SK-N-SH treated with all-trans-retinoic acid at 6 μM for 48 hours (cell line): ENCODE measurements around the gene PLCD4.

Experiments used
- ATAC-seq: fragments of 200-7000 bp; cut with Tn5 transposase; 3 replicates; pipeline ENCODE4 v1.9.1; 2020; ENCODE audit warnings: mild to moderate bottlenecking, moderate library complexity
- ARNTL ChIP-seq: fragments of 450-650 bp; formaldehyde crosslinking; IDR thresholded peaks from 2 replicates; pipeline ENCODE4 v1.5.0; 2020; ENCODE audit warnings: low read depth, mild to moderate bottlenecking, moderate library complexity, borderline replicate concordance
- BACH2 ChIP-seq: fragments of 250-450 bp; sonication (Bioruptor Pico); IDR thresholded peaks from 2 replicates; pipeline ENCODE4 v1.9.0; 2021; ENCODE audit warnings: mild to moderate bottlenecking, borderline replicate concordance
- CSDC2 ChIP-seq: fragments of 250-450 bp; sonication (Bioruptor Pico); IDR thresholded peaks from 2 replicates; pipeline ENCODE4 v1.5.0; 2020; ENCODE audit warnings: mild to moderate bottlenecking, moderate library complexity
- ESRRG ChIP-seq: fragments of 250-450 bp; sonication (Bioruptor Pico); IDR thresholded peaks from 2 replicates; pipeline ENCODE4 v1.6.1; 2021; ENCODE audit warnings: mild to moderate bottlenecking
- GLIS3 ChIP-seq: fragments of 250-450 bp; sonication (Bioruptor Pico); IDR thresholded peaks from 2 replicates; pipeline ENCODE4 v1.5.0; 2020; ENCODE audit warnings: mild to moderate bottlenecking, moderate library complexity
- ISL1 ChIP-seq: fragments of 250-450 bp; sonication (Bioruptor Pico); IDR thresholded peaks from 2 replicates; pipeline ENCODE4 v2.1.2; 2022; ENCODE audit warnings: mild to moderate bottlenecking, moderate library complexity
- OSR1 ChIP-seq: fragments of 250-450 bp; sonication (Bioruptor Pico); IDR thresholded peaks from 2 replicates; pipeline ENCODE4 v1.8.0; 2022; ENCODE audit warnings: moderate library complexity, mild to moderate bottlenecking, inconsistent platforms
- PATZ1 ChIP-seq: fragments of 250-450 bp; sonication (Bioruptor Pico); IDR thresholded peaks from 2 replicates; pipeline ENCODE4 v1.8.0; 2020; ENCODE audit warnings: mild to moderate bottlenecking, moderate library complexity, borderline replicate concordance
- POU6F1 ChIP-seq: fragments of 250-450 bp; sonication (Bioruptor Pico); IDR thresholded peaks from 2 replicates; pipeline ENCODE4 v1.8.0; 2021; ENCODE audit warnings: low read depth, mild to moderate bottlenecking, moderate library complexity, borderline replicate concordance
- PPARA ChIP-seq: fragments of 250-450 bp; sonication (Bioruptor Pico); IDR thresholded peaks from 2 replicates; pipeline ENCODE4 v1.5.0; 2020; ENCODE audit warnings: mild to moderate bottlenecking, borderline replicate concordance
- RARB ChIP-seq: fragments of 250-450 bp; sonication (Bioruptor Pico); IDR thresholded peaks from 2 replicates; pipeline ENCODE4 v1.8.0; 2021; ENCODE audit warnings: mild to moderate bottlenecking, moderate library complexity
- SNAI2 ChIP-seq: fragments of 250-450 bp; sonication (Bioruptor Pico); IDR thresholded peaks from 2 replicates; pipeline ENCODE4 v1.5.0; 2020; ENCODE audit warnings: mild to moderate bottlenecking, moderate library complexity
- TCF4 ChIP-seq: fragments of 250-450 bp; sonication (Bioruptor Pico); IDR thresholded peaks from 2 replicates; pipeline ENCODE4 v1.8.0; 2021; ENCODE audit warnings: mild to moderate bottlenecking, moderate library complexity, borderline replicate concordance
- TOX ChIP-seq: fragments of 250-450 bp; sonication (Bioruptor Pico); IDR thresholded peaks from 2 replicates; pipeline ENCODE4 v1.8.0; 2021; ENCODE audit warnings: mild to moderate bottlenecking, moderate library complexity, borderline replicate concordance
- ZC3H10 ChIP-seq: fragments of 250-450 bp; sonication (Bioruptor Pico); IDR thresholded peaks from 2 replicates; pipeline ENCODE4 v1.5.1; 2021; ENCODE audit warnings: mild to moderate bottlenecking, moderate library complexity
- ZFP3 ChIP-seq: fragments of 250-450 bp; sonication (Bioruptor Pico); IDR thresholded peaks from 2 replicates; pipeline ENCODE4 v1.5.0; 2020; ENCODE audit warnings: mild to moderate bottlenecking, moderate library complexity
- ZFP30 ChIP-seq: fragments of 450-650 bp; formaldehyde crosslinking; IDR thresholded peaks from 2 replicates; pipeline ENCODE4 v1.5.0; 2022; ENCODE audit warnings: mild to moderate bottlenecking, moderate library complexity
- ZNF565 ChIP-seq: fragments of 450-650 bp; formaldehyde crosslinking; conservative IDR thresholded peaks from 2 replicates; pipeline ENCODE4 v1.5.0; 2020; ENCODE audit warnings: low read depth, mild to moderate bottlenecking, moderate library complexity
- ZNF70 ChIP-seq: fragments of 450-650 bp; formaldehyde crosslinking; IDR thresholded peaks from 2 replicates; pipeline ENCODE4 v1.5.0; 2020; ENCODE audit warnings: mild to moderate bottlenecking, moderate library complexity
- ZNF8 ChIP-seq: fragments of 450-650 bp; formaldehyde crosslinking; IDR thresholded peaks from 2 replicates; pipeline ENCODE4 v1.5.0; 2020; ENCODE audit warnings: mild to moderate bottlenecking, moderate library complexity
- TF ChIP-seq, protein P1 (sequence below): fragments of 250-450 bp; sonication (Bioruptor Pico); IDR thresholded peaks from 2 replicates; pipeline ENCODE4 v1.5.1; 2020; ENCODE audit warnings: low read depth, mild to moderate bottlenecking, moderate library complexity
- TF ChIP-seq, protein P2 (sequence below): fragments of 250-450 bp; sonication (Bioruptor Pico); IDR thresholded peaks from 2 replicates; pipeline ENCODE4 v1.5.0; 2020; ENCODE audit warnings: mild to moderate bottlenecking, moderate library complexity

PLCD4 gene

DNA sequence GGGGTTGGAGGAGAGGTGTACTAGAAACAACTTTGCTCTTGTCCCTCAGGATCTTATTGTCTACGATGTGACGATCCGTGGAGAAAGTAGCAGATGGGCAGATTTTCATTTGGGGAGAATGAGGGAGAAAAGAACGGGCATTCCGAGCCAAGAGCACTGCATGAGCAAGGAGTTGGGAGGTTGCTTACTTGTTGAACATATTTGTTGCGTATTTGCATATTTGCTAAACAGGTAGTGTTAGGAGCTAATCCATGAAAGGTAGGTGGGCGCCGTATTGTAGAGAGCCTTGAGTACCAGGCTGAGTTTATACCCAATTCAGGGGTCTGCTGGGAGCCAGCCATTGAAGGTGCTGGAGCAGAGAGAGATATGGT lies 52.3 kb downstream of the PLCD4 start:
- ATAC-seq: peak; percentile 3
- TF ChIP-seq RARB (CRISPR knock-in tag) (no peak), ISL1 (CRISPR knock-in tag) (no peak), TCF4 (CRISPR knock-in tag) (no peak), CSDC2 (CRISPR knock-in tag) (no peak), BACH2 (CRISPR knock-in tag) (no peak), TOX (CRISPR knock-in tag) (no peak), PPARA (CRISPR knock-in tag) (no peak)
- TF ChIP-seq, all 23 proteins: peak for 0

- no peak for ATAC-seq
These were observed 54.7 kb downstream of the PLCD4 start for GRCh38 chr2:218662377-218662776.

DNA sequence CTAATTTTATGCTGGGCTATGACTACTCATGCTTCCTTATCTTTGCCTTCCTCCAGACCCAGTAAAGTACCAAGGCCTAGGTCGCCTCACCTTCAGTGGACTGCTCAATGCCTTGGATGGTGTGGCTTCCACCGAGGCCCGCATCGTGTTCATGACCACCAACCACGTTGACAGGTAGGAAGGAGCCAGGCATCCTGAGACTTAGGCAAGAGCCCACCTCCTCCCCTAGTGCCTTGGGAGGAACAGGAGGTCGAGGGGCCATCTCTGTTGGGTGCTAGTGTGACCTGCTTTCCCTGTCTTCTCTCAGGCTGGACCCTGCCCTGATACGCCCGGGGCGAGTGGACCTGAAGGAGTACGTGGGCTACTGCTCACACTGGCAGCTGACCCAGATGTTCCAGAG lies 55.1 kb downstream of the PLCD4 start:
- TF ChIP-seq PPARA (CRISPR knock-in tag): no peak
- no peak for TF ChIP-seq ESRRG (CRISPR knock-in tag)
- TF ChIP-seq ZNF8 (CRISPR knock-in tag): no peak
- no peak for TF ChIP-seq GLIS3 (CRISPR knock-in tag)
- no peak for TF ChIP-seq POU6F1 (CRISPR knock-in tag)
- no peak for TF ChIP-seq TOX (CRISPR knock-in tag)
- TF ChIP-seq TCF4 (CRISPR knock-in tag): no peak
- ATAC-seq: no peak

More at GRCh38 chr2:218662377-218662776, 54.7 kb downstream of the PLCD4 start:
- TF ChIP-seq BACH2 (CRISPR knock-in tag): no peak
- no peak for TF ChIP-seq ZNF8 (CRISPR knock-in tag)
- TF ChIP-seq ZNF70: no peak
- TF ChIP-seq PPARA (CRISPR knock-in tag): no peak
- no peak for TF ChIP-seq ZNF565
- TF ChIP-seq ISL1 (CRISPR knock-in tag): no peak

- TF ChIP-seq TCF4 (CRISPR knock-in tag) (no peak), PATZ1 (CRISPR knock-in tag) (no peak), ZNF70 (no peak), ZFP30 (CRISPR knock-in tag) (no peak), ARNTL (no peak), ESRRG (CRISPR knock-in tag) (no peak), POU6F1 (CRISPR knock-in tag) (no peak), ZC3H10 (no peak), ZFP3 (CRISPR knock-in tag) (no peak), PPARA (CRISPR knock-in tag) (no peak), CSDC2 (CRISPR knock-in tag) (no peak), ZNF8 (CRISPR knock-in tag) (no peak), RARB (CRISPR knock-in tag) (no peak), SNAI2 (CRISPR knock-in tag) (no peak), GLIS3 (CRISPR knock-in tag) (no peak), ISL1 (CRISPR knock-in tag) (no peak), TOX (CRISPR knock-in tag) (no peak), OSR1 (CRISPR knock-in tag) (no peak)
- TF ChIP-seq, protein P1, sequence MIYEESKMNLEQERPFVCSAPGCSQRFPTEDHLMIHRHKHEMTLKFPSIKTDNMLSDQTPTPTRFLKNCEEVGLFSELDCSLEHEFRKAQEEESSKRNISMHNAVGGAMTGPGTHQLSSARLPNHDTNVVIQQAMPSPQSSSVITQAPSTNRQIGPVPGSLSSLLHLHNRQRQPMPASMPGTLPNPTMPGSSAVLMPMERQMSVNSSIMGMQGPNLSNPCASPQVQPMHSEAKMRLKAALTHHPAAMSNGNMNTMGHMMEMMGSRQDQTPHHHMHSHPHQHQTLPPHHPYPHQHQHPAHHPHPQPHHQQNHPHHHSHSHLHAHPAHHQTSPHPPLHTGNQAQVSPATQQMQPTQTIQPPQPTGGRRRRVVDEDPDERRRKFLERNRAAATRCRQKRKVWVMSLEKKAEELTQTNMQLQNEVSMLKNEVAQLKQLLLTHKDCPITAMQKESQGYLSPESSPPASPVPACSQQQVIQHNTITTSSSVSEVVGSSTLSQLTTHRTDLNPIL: no peak
- TF ChIP-seq, protein P2, sequence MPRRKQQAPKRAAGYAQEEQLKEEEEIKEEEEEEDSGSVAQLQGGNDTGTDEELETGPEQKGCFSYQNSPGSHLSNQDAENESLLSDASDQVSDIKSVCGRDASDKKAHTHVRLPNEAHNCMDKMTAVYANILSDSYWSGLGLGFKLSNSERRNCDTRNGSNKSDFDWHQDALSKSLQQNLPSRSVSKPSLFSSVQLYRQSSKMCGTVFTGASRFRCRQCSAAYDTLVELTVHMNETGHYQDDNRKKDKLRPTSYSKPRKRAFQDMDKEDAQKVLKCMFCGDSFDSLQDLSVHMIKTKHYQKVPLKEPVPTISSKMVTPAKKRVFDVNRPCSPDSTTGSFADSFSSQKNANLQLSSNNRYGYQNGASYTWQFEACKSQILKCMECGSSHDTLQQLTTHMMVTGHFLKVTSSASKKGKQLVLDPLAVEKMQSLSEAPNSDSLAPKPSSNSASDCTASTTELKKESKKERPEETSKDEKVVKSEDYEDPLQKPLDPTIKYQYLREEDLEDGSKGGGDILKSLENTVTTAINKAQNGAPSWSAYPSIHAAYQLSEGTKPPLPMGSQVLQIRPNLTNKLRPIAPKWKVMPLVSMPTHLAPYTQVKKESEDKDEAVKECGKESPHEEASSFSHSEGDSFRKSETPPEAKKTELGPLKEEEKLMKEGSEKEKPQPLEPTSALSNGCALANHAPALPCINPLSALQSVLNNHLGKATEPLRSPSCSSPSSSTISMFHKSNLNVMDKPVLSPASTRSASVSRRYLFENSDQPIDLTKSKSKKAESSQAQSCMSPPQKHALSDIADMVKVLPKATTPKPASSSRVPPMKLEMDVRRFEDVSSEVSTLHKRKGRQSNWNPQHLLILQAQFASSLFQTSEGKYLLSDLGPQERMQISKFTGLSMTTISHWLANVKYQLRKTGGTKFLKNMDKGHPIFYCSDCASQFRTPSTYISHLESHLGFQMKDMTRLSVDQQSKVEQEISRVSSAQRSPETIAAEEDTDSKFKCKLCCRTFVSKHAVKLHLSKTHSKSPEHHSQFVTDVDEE (CRISPR knock-in tag): no peak
- TF ChIP-seq, all 23 proteins: peak for 0
- no peak for ATAC-seq
These were observed 56.2 kb downstream of the PLCD4 start for GRCh38 chr2:218663901-218664300.
